ENCODE data around the gene POLD2. TPM values are rescaled to one million over a fixed set of nuclear protein-coding genes. Genes with fewer than 3 reads are reported as not detected.

The POLD2 gene
- total and polyA plus RNA-seq, 2 of the 8 experiments (the other 6 are each of a cell fraction or from before 2014, with no cell fraction given), result 148 to 214 TPM

DNA sequence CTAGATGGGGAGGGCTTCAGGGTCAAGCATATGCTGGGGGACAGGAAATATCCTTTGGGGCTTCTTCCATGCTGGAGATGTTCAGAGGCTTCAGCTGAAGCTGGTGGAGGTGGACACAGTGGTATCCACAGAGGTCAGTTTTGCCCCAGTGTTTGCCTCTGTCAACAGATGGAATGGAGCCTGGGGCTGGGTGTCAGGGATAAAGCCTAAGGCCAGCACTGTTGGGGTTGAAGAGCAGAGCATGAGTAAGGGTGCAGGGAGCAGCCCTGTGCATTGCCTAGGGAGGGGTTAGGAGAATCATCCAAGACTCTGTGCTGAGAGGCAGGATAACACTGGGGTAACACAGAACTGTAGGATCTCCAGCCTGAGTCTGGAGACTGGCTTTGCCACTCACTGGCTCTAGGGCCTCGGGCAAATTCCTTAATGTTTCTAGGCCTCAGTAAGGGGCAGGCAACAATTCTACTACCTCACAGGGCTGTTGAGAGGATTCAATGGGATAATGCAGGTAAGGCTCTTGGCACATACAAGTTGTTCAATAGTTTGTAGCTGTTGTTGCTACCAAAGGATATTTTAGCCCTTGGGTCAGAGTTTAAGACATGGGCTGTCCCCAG, 39.5 kb upstream of the POLD2 start (continued):
- TF ChIP-seq ATF2 (IDR thresholded peaks at IDR 0.05; ENCODE audit: low read length), result no peak
- no peak for TF ChIP-seq ASH2L (IDR thresholded peaks at IDR 0.05; ENCODE audit: low read length)
- TF ChIP-seq BACH1 (IDR thresholded peaks at IDR 0.05; ENCODE audit: low read length), result no peak
- TF ChIP-seq SIRT6 (IDR thresholded peaks at IDR 0.05; ENCODE audit: low read length), result no peak
- no peak for TF ChIP-seq NANOG (IDR thresholded peaks at IDR 0.05; ENCODE audit: insufficient read depth, low read depth, low read length, poor library complexity, severe bottlenecking)
- no peak for TF ChIP-seq YY1 (IDR thresholded peaks at IDR 0.05; ENCODE audit: low read depth, low read length)

Measured in H1 (cell line).